ENCODE results near the gene PARPBP. TPM values are rescaled to one million over a fixed set of nuclear protein-coding genes. Genes with fewer than 3 reads are reported as not detected.

PARPBP gene
- total and polyA plus RNA-seq, 2 of the 13 experiments (the other 11 are each of a cell fraction or from before 2014, with no cell fraction given), result 6.7 to 28.4 TPM

GRCh38 chr12:102182635-102183034 lies 62.7 kb downstream of the PARPBP start:
- Histone ChIP-seq H3K4me1 (ENCODE audit: insufficient read depth, low read length) (no peaks in the 10 kb centered on the region), H3K27me3 (ENCODE audit: control insufficient read depth in 1 of 2, insufficient read depth in 2 of 2, low read length in 2 of 2) (no peaks in the 10 kb centered on the region), H2AFZ (ENCODE audit: low read length) (no peak overlapping the region), H3K4me2 (ENCODE audit: low read depth, low read length) (no peak overlapping the region), H3K9ac (ENCODE audit: insufficient read depth, low read depth, low read length) (no peak overlapping the region), H3K36me3 (replicated peaks in 1 of 2; ENCODE audit: control insufficient read depth in 1 of 2, insufficient read depth in 2 of 2, low read length in 2 of 2) (0 out of 5 replicates have a peak, but pooled peaks cover 0 to 4% of the 10 kb centered on the region in 2 experiments), H3K9me3 (ENCODE audit: low read length) (no peaks in the 10 kb centered on the region), H3K79me2 (ENCODE audit: insufficient read depth, low read length) (no peaks in the 10 kb centered on the region), H3K4me3 (replicated peaks in 1 of 3; ENCODE audit: insufficient read depth in 1 of 3, low read depth in 2 of 3, low read length in 3 of 3) (no peak overlapping the region), H3K27ac (ENCODE audit: extremely low read length, insufficient read depth, low read length) (no peak overlapping the region), H4K20me1 (ENCODE audit: insufficient read depth, low read length) (no peaks in the 10 kb centered on the region)
- whole genome bisulfite sequencing (ENCODE audit: low lambda C conversion rate), result 98% methylated on average over 2 of the region's 2 CpGs
- ATAC-seq (no peak), FAIRE-seq (no peak), DNase-seq (ENCODE audit: low spot score) (no peak)
- no TSS peak for BruUV-seq (replicated peaks)
- POLR2A ChIA-PET, result no interaction called here
- CTCF ChIA-PET (ENCODE audit: low intra/inter-chr PET ratio, low total read pairs), result no interaction called here
- no peak for TF ChIP-seq ADNP (CRISPR knock-in tag; IDR thresholded peaks at IDR 0.05)
- TF ChIP-seq KDM4B (CRISPR knock-in tag; IDR thresholded peaks at IDR 0.05), result no peak
- TF ChIP-seq ZNF496 (CRISPR knock-in tag; IDR thresholded peaks at IDR 0.05; ENCODE audit: insufficient replicate concordance), result no peak
- no peak for TF ChIP-seq HDAC1 (CRISPR knock-in tag; IDR thresholded peaks at IDR 0.05)
- no peak for TF ChIP-seq NFATC3 (CRISPR knock-in tag; IDR thresholded peaks at IDR 0.05)
- no peak for TF ChIP-seq MXD3 (CRISPR knock-in tag; IDR thresholded peaks at IDR 0.05)
- TF ChIP-seq, protein P1, sequence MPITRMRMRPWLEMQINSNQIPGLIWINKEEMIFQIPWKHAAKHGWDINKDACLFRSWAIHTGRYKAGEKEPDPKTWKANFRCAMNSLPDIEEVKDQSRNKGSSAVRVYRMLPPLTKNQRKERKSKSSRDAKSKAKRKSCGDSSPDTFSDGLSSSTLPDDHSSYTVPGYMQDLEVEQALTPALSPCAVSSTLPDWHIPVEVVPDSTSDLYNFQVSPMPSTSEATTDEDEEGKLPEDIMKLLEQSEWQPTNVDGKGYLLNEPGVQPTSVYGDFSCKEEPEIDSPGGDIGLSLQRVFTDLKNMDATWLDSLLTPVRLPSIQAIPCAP (CRISPR knock-in tag; IDR thresholded peaks at IDR 0.05; ENCODE audit: low read depth), result no peak
- no peak for TF ChIP-seq ZMAT3 (CRISPR knock-in tag; conservative IDR thresholded peaks at IDR 0.05)
- no peak for TF ChIP-seq POLR2G (IDR thresholded peaks at IDR 0.05; ENCODE audit: low read depth, low read length)
- no peak for TF ChIP-seq KLF6 (CRISPR knock-in tag; IDR thresholded peaks at IDR 0.05)
- no peak for TF ChIP-seq FOSL1 (CRISPR knock-in tag; IDR thresholded peaks at IDR 0.05; ENCODE audit: borderline replicate concordance)
- TF ChIP-seq BORCS8-MEF2B (CRISPR knock-in tag; IDR thresholded peaks at IDR 0.05), result no peak
- no peak for TF ChIP-seq DBP (CRISPR knock-in tag; IDR thresholded peaks at IDR 0.05; ENCODE audit: not compliant biosample characterization)
- TF ChIP-seq KAT8 (CRISPR knock-in tag; IDR thresholded peaks at IDR 0.05), result no peak
- TF ChIP-seq KLF15 (CRISPR knock-in tag; IDR thresholded peaks at IDR 0.05; ENCODE audit: borderline replicate concordance), result no peak
- TF ChIP-seq JARID2 (CRISPR knock-in tag; IDR thresholded peaks at IDR 0.05; ENCODE audit: insufficient replicate concordance), result no peak
- TF ChIP-seq NFE2 (CRISPR knock-in tag; IDR thresholded peaks at IDR 0.05), result no peak
- in situ Hi-C loops (cut with HindIII; ENCODE audit: extremely low pct_ligation_motif_present, low pct_unique_long_range_greater_than_20kb), result no loop called here
- intact Hi-C loops (cut with micrococcal nuclease; ENCODE audit: unreplicated experiment), result no loop called here
